HEK293 (cell line): Measurements from ENCODE around the gene INO80E.
A peak's percentile ranks its signal among the peaks of the same experiment; 100 is the strongest.

Experiments used
- CTCF ChIA-PET: fragments of 350-600 bp; formaldehyde crosslinking; extraction: SDS; loops from one replicate; lab custom pipeline; 2021; ENCODE audit warnings: antibody characterized with exemption; lab: Yijun Ruan, JAX
- POLR2A ChIA-PET: fragments of 300-600 bp; formaldehyde crosslinking; extraction: SDS; loops from one replicate; lab custom pipeline; 2020; ENCODE audit warnings: antibody characterized with exemption, inconsistent platforms; lab: Yijun Ruan, JAX
- H3K27ac ChIP-seq: fragments of 200-500 bp; sonication (Bioruptor generic); 2 replicates; pipeline ENCODE4 v1.5.1; 2014; ENCODE audit warnings: low read depth, low read length, control low read depth, inconsistent platforms; ENCODE audit errors: extremely low read depth
- H3K36me3 ChIP-seq, 2 experiments: fragments of 200-500 bp in 1 of 2; sonication (Bioruptor generic) in 1 of 2; 1 replicate in 1 of 2; 2 replicates in 1 of 2; pipeline ENCODE4 v1.5.1; 2014 to 2017; ENCODE audit warnings: inconsistent platforms in 2 of 2, low read length in 2 of 2; ENCODE audit not compliant: control insufficient read depth in 2 of 2, insufficient read depth in 1 of 2
- H3K4me1 ChIP-seq: fragments of 200-500 bp; sonication (Bioruptor generic); 2 replicates; pipeline ENCODE4 v1.5.1; 2014; ENCODE audit warnings: mild to moderate bottlenecking, low read length, inconsistent platforms; ENCODE audit not compliant: control insufficient read depth, insufficient read depth
- H3K4me3 ChIP-seq: 2 replicates; pipeline ENCODE4 v1.5.1; 2011; ENCODE audit warnings: low read depth, mild to moderate bottlenecking, control low read depth, low read length, moderate library complexity
- H3K9me3 ChIP-seq: fragments of 200-500 bp; sonication (Bioruptor generic); 2 replicates; pipeline ENCODE4 v1.5.1; 2014; ENCODE audit warnings: low read depth, low read length, inconsistent platforms; ENCODE audit not compliant: control insufficient read depth, insufficient read depth
- BCL11A ChIP-seq: fragments of 450-650 bp; formaldehyde crosslinking; IDR thresholded peaks from 2 replicates; pipeline ENCODE4 v1.5.1; 2016; ENCODE audit warnings: low read depth, missing biosample characterization, missing genetic modification characterization
- ZFP69B ChIP-seq: fragments of 450-650 bp; formaldehyde crosslinking; IDR thresholded peaks from 2 replicates; pipeline ENCODE4 v1.5.1; 2016; ENCODE audit warnings: missing biosample characterization, missing genetic modification characterization
- ZNF112 ChIP-seq: fragments of 450-650 bp; formaldehyde crosslinking; IDR thresholded peaks from 2 replicates; pipeline ENCODE4 v1.5.0; 2017; ENCODE audit warnings: missing biosample characterization, missing genetic modification characterization
- ZNF133 ChIP-seq: fragments of 450-650 bp; formaldehyde crosslinking; IDR thresholded peaks from 2 replicates; pipeline ENCODE4 v1.5.1; 2016; ENCODE audit warnings: missing biosample characterization, missing genetic modification characterization
- ZNF169 ChIP-seq: fragments of 450-650 bp; formaldehyde crosslinking; IDR thresholded peaks from 2 replicates; pipeline ENCODE4 v1.5.1; 2016; ENCODE audit warnings: missing biosample characterization, missing genetic modification characterization
- ZNF211 ChIP-seq: fragments of 450-650 bp; formaldehyde crosslinking; IDR thresholded peaks from 2 replicates; pipeline ENCODE4 v1.5.1; 2016; ENCODE audit warnings: low read depth, missing biosample characterization, missing genetic modification characterization
- ZNF214 ChIP-seq: fragments of 450-650 bp; formaldehyde crosslinking; IDR thresholded peaks from 2 replicates; pipeline ENCODE4 v1.5.1; 2017; ENCODE audit warnings: missing biosample characterization, mild to moderate bottlenecking, missing genetic modification characterization, borderline replicate concordance
- ZNF248 ChIP-seq: fragments of 450-650 bp; formaldehyde crosslinking; IDR thresholded peaks from 2 replicates; pipeline ENCODE4 v1.5.1; 2017; ENCODE audit warnings: missing biosample characterization, missing genetic modification characterization
- ZNF266 ChIP-seq: fragments of 450-650 bp; formaldehyde crosslinking; IDR thresholded peaks from 2 replicates; pipeline ENCODE4 v1.5.1; 2016; ENCODE audit warnings: missing biosample characterization, missing genetic modification characterization, low read depth
- ZNF324 ChIP-seq: fragments of 450-650 bp; formaldehyde crosslinking; IDR thresholded peaks from 2 replicates; pipeline ENCODE4 v1.5.1; 2016; ENCODE audit warnings: missing biosample characterization, missing genetic modification characterization
- ZNF37A ChIP-seq: fragments of 450-650 bp; IDR thresholded peaks from 2 replicates; pipeline ENCODE4 v1.5.1; 2018; ENCODE audit warnings: missing biosample characterization, missing genetic modification characterization
- ZNF416 ChIP-seq: fragments of 450-650 bp; formaldehyde crosslinking; IDR thresholded peaks from 2 replicates; pipeline ENCODE4 v1.5.1; 2016; ENCODE audit warnings: missing biosample characterization, missing genetic modification characterization
- ZNF473 ChIP-seq: fragments of 450-650 bp; formaldehyde crosslinking; IDR thresholded peaks from 2 replicates; pipeline ENCODE4 v1.5.1; 2017; ENCODE audit warnings: missing biosample characterization, missing genetic modification characterization
- ZNF521 ChIP-seq: fragments of 450-650 bp; formaldehyde crosslinking; IDR thresholded peaks from 2 replicates; pipeline ENCODE4 v1.5.1; 2017; ENCODE audit warnings: missing biosample characterization, mild to moderate bottlenecking, missing genetic modification characterization
- ZNF664 ChIP-seq: fragments of 450-650 bp; formaldehyde crosslinking; IDR thresholded peaks from 2 replicates; pipeline ENCODE4 v1.5.1; 2016; ENCODE audit warnings: missing biosample characterization, missing genetic modification characterization
- ZNF707 ChIP-seq: fragments of 450-650 bp; formaldehyde crosslinking; IDR thresholded peaks from 2 replicates; pipeline ENCODE4 v1.5.1; 2016; ENCODE audit warnings: missing biosample characterization, missing genetic modification characterization
- ZSCAN16 ChIP-seq: fragments of 450-650 bp; formaldehyde crosslinking; IDR thresholded peaks from 2 replicates; pipeline ENCODE4 v1.5.1; 2016; ENCODE audit warnings: missing biosample characterization, missing genetic modification characterization
- TF ChIP-seq, protein P1 (sequence below): fragments of 450-650 bp; formaldehyde crosslinking; IDR thresholded peaks from 2 replicates; pipeline ENCODE4 v1.5.1; 2017; ENCODE audit warnings: missing biosample characterization, missing genetic modification characterization
- TF ChIP-seq, protein P2 (sequence below): fragments of 450-650 bp; formaldehyde crosslinking; IDR thresholded peaks from 2 replicates; pipeline ENCODE4 v1.5.1; 2016; ENCODE audit warnings: missing biosample characterization, missing genetic modification characterization
- TF ChIP-seq, protein P3 (sequence below): fragments of 450-650 bp; IDR thresholded peaks from 2 replicates; pipeline ENCODE4 v1.5.1; 2018; ENCODE audit warnings: missing biosample characterization, mild to moderate bottlenecking, missing genetic modification characterization
- TF ChIP-seq, protein P4 (sequence below): fragments of 450-650 bp; formaldehyde crosslinking; conservative IDR thresholded peaks from 2 replicates; pipeline ENCODE4 v1.5.1; 2016; ENCODE audit warnings: low read depth, missing biosample characterization, missing genetic modification characterization

The INO80E gene

DNA sequence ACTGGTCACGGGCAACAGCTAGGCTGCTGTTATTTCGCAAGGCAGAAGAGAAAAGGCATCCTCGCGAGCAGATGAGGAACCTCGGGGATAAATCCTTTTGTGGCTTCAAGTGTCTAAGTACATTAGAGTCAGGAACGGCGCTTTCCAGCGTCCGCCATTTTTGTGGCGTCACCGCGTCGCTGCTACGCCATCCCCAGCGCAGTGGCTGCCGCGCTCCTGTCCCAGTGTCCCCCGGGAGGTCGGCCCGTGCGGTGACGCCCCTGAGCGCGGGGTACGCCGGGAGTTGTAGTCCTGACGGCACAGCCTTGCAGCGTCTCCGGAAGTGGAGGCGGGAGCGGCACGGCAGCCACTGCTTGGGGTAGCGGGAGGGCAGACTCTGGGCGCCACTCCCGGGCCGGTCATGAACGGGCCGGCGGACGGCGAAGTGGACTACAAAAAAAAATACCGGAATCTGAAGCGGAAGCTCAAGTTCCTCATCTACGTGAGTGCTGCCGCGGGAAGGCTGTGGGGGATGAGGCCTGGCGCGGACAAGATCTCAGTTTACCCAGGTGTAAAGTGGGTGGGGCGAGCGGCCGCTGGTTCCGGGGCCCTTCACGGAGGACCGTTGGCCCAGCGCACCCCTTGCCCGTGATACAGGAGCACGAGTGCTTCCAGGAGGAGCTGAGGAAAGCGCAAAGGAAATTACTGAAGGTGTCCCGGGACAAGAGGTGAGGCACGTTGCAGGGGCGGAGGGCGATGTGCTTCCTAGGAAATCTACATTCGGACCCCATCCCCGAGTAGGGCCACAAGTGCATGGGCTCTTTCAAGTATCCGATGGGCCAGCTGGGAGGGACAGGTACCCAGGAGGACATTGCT is at the start of gene INO80E (continued):
- TF ChIP-seq, protein P1, sequence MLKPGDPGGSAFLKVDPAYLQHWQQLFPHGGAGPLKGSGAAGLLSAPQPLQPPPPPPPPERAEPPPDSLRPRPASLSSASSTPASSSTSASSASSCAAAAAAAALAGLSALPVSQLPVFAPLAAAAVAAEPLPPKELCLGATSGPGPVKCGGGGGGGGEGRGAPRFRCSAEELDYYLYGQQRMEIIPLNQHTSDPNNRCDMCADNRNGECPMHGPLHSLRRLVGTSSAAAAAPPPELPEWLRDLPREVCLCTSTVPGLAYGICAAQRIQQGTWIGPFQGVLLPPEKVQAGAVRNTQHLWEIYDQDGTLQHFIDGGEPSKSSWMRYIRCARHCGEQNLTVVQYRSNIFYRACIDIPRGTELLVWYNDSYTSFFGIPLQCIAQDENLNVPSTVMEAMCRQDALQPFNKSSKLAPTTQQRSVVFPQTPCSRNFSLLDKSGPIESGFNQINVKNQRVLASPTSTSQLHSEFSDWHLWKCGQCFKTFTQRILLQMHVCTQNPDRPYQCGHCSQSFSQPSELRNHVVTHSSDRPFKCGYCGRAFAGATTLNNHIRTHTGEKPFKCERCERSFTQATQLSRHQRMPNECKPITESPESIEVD (tag by site-specific recombination) = no peak
- TF ChIP-seq ZNF112 (no peak), ZNF248 (tag by site-specific recombination) (no peak), ZNF324 (tag by site-specific recombination) (0 out of 2 replicates have a peak, but pooled peaks have one; percentile 42)
- TF ChIP-seq, all 188 proteins: peak for 67

DNA sequence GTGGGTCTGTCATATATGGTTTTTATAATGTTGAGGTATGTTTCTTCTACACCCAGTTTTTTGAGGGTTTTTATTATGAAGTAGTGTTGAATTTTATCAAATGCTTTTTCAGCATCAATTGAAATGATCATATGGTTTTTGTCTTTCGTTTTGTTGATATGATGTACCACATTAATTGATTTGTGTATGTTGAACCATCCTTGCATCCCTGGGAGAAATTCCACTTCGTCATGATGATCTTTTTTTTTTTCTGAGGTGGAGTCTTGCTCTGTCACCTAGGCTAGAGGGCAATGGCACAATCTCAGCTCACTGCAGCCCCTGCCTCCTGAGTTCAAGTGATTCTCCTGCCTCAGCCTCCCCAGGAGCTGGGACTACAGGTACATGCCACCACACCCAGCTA is 48.1 kb upstream of the INO80E start:
- no peak overlapping the region for H3K27ac ChIP-seq
- POLR2A ChIA-PET = interaction anchor here (1.4 kb wide), 1 partner anchor 21 kb away, joined by 3 read pairs; no protein-coding TSS in a partner anchor
- no peaks in the 10 kb centered on the region for H3K9me3 ChIP-seq
- H3K4me3 ChIP-seq = no peak overlapping the region
- peaks cover 7% of the 10 kb centered on the region; the same call in 1 of the 2 replicates for H3K4me1 ChIP-seq
- CTCF ChIA-PET = interaction anchor here (0.6 to 0.7 kb wide), 2 partner anchors 58 to 1366 kb away, joined by 4 read pairs; no protein-coding TSS in a partner anchor
- TF ChIP-seq ZNF473 (tag by site-specific recombination) (no peak), ZNF664 (tag by site-specific recombination) (no peak), ZNF521 (no peak)
- TF ChIP-seq, protein P1 (tag by site-specific recombination) = no peak
- TF ChIP-seq, protein P2, sequence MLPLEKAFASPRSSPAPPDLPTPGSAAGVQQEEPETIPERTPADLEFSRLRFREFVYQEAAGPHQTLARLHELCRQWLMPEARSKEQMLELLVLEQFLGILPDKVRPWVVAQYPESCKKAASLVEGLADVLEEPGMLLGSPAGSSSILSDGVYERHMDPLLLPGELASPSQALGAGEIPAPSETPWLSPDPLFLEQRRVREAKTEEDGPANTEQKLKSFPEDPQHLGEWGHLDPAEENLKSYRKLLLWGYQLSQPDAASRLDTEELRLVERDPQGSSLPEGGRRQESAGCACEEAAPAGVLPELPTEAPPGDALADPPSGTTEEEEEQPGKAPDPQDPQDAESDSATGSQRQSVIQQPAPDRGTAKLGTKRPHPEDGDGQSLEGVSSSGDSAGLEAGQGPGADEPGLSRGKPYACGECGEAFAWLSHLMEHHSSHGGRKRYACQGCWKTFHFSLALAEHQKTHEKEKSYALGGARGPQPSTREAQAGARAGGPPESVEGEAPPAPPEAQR (tag by site-specific recombination) = no peak
- no peaks in the 10 kb centered on the region for H3K36me3 ChIP-seq

DNA sequence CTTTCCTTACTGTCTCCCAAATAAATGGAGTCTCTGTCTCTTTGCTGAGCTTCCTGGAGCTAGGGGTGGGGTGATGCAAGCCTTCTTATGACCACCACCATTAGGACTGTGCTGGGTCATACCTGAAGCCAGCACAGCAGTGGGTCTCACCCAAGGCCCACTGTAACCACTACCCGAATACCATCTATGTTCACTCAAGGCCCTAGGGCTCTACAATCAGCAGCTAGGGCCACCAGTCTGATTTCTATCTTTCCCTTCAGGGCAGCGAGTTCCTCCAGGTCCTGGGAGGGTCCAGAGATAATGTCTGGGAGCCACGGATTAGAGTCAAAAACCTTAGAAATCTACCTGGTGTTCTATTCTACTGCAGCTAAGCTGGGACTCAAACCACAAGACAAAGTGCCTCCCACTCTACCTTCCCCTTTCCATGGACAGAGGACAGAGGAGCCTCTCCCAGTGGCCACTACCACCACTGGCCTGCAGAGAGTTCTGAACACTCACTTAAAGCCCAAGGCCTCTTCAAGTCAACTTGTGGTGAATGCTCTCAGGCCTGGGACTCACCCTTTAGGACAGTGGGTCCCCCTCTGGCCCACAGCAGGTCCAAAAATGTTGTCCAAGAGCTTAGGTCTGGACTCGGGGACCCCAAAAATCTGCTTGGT is 45.1 kb upstream of the INO80E start:
- H3K27ac ChIP-seq = no peak overlapping the region
- ChIA-PET CTCF (interaction anchor here (0.6 to 1.3 kb wide), 2 partner anchors 11 to 81 kb away, joined by 3 to 8 read pairs; partner anchors contain the start of gene TMEM219), POLR2A (interaction anchor here (1.5 to 2.0 kb wide), 2 partner anchors 11 to 22 kb away, joined by 5 to 7 read pairs; partner anchors contain the start of genes TAOK2 and TMEM219)
- H3K4me1 ChIP-seq = no peaks in the 10 kb centered on the region
- no peak overlapping the region for H3K4me3 ChIP-seq
- no peaks in the 10 kb centered on the region for H3K9me3 ChIP-seq
- no peaks in the 10 kb centered on the region for H3K36me3 ChIP-seq
- no peak for TF ChIP-seq ZNF521
- no peak for TF ChIP-seq ZNF214 (tag by site-specific recombination)
- no peak for TF ChIP-seq ZNF169 (tag by site-specific recombination)
- no peak for TF ChIP-seq ZNF37A (tag by site-specific recombination)
- TF ChIP-seq BCL11A (tag by site-specific recombination) = no peak
- TF ChIP-seq ZNF266 (tag by site-specific recombination) = no peak
- TF ChIP-seq, protein P3, sequence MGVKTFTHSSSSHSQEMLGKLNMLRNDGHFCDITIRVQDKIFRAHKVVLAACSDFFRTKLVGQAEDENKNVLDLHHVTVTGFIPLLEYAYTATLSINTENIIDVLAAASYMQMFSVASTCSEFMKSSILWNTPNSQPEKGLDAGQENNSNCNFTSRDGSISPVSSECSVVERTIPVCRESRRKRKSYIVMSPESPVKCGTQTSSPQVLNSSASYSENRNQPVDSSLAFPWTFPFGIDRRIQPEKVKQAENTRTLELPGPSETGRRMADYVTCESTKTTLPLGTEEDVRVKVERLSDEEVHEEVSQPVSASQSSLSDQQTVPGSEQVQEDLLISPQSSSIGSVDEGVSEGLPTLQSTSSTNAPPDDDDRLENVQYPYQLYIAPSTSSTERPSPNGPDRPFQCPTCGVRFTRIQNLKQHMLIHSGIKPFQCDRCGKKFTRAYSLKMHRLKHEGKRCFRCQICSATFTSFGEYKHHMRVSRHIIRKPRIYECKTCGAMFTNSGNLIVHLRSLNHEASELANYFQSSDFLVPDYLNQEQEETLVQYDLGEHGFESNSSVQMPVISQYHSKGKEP = no peak
- no peak for TF ChIP-seq ZSCAN16 (tag by site-specific recombination)
- no peak for TF ChIP-seq ZNF211 (tag by site-specific recombination)
- no peak for TF ChIP-seq ZNF416
- no peak for TF ChIP-seq ZNF133 (tag by site-specific recombination)
- no peak for TF ChIP-seq ZFP69B (tag by site-specific recombination)
- TF ChIP-seq ZNF707 = no peak
- TF ChIP-seq, protein P4, sequence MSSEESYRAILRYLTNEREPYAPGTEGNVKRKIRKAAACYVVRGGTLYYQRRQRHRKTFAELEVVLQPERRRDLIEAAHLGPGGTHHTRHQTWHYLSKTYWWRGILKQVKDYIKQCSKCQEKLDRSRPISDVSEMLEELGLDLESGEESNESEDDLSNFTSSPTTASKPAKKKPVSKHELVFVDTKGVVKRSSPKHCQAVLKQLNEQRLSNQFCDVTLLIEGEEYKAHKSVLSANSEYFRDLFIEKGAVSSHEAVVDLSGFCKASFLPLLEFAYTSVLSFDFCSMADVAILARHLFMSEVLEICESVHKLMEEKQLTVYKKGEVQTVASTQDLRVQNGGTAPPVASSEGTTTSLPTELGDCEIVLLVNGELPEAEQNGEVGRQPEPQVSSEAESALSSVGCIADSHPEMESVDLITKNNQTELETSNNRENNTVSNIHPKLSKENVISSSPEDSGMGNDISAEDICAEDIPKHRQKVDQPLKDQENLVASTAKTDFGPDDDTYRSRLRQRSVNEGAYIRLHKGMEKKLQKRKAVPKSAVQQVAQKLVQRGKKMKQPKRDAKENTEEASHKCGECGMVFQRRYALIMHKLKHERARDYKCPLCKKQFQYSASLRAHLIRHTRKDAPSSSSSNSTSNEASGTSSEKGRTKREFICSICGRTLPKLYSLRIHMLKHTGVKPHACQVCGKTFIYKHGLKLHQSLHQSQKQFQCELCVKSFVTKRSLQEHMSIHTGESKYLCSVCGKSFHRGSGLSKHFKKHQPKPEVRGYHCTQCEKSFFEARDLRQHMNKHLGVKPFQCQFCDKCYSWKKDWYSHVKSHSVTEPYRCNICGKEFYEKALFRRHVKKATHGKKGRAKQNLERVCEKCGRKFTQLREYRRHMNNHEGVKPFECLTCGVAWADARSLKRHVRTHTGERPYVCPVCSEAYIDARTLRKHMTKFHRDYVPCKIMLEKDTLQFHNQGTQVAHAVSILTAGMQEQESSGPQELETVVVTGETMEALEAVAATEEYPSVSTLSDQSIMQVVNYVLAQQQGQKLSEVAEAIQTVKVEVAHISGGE (tag by site-specific recombination) = no peak
